ENCODE measurements around the gene ATG4A. TPM values are rescaled to one million over a fixed set of nuclear protein-coding genes. Genes with fewer than 3 reads are reported as not detected.

ATG4A gene
- total RNA-seq, 4 donors from 2014 or later: 9.7 to 13.4 (median 10.3) TPM

DNA sequence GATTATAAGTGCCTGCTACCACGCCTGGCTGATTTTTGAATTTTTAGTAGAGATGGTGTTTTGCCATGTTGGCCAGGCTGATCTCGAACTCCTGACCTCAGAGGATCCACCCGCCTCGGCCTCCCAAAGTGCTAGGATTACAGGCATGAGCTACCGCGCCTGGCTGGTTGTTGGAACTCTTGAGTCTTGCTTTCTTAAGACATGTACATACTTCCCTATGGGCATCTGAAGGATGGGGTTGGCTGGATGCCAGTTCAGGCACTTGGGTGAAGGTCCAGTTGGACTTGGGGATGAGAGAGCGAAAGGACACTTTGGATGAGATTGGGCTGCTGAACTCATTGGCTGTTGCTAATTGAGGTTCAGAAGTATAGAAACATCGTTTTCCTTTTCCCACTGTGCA lies 40.5 kb downstream of the ATG4A start:
- TF ChIP-seq, protein P1, sequence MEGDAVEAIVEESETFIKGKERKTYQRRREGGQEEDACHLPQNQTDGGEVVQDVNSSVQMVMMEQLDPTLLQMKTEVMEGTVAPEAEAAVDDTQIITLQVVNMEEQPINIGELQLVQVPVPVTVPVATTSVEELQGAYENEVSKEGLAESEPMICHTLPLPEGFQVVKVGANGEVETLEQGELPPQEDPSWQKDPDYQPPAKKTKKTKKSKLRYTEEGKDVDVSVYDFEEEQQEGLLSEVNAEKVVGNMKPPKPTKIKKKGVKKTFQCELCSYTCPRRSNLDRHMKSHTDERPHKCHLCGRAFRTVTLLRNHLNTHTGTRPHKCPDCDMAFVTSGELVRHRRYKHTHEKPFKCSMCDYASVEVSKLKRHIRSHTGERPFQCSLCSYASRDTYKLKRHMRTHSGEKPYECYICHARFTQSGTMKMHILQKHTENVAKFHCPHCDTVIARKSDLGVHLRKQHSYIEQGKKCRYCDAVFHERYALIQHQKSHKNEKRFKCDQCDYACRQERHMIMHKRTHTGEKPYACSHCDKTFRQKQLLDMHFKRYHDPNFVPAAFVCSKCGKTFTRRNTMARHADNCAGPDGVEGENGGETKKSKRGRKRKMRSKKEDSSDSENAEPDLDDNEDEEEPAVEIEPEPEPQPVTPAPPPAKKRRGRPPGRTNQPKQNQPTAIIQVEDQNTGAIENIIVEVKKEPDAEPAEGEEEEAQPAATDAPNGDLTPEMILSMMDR (IDR thresholded peaks at IDR 0.05; ENCODE audit: low read depth): no peak

DNA sequence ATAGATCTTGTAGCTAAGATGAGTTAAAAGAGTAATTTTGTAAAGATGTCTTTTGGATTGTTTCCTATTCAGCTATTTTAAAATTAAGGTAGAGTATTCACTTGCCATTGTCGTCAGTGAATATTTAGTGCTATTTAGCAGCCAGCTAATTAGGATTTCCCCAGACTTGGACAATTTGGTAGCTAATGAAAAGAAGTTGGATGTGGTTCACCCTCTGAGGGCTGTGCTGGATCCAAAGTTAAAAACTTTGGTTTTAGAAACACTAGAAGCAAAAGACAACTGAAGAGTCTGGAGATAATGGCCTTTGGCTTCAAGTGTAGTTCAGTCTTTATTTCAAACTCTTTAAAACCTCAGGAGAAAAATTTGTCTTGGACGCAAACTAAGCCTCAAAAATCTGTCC lies 41.3 kb downstream of the ATG4A start:
- TF ChIP-seq, protein P1 (IDR thresholded peaks at IDR 0.05; ENCODE audit: low read depth): no peak

DNA sequence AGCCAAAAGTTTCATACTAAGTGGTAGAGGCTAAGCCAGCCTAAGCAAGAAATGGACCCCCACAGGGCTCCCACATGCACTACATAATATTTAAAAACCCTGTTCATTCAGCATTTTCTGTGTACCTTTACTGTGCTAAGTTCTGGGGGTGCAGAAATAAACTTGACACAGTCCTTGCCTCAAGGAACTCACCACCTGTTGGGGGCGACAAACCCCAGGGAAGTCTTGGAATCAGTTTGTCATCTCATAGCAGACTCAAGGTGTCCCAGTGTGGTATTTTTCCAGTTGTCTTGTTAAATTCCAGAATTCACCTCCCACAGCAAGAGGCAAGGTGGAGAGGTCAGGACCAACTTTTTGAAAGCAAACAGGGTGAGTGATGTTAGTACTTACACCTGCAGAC lies 43.1 kb downstream of the ATG4A start:
- TF ChIP-seq, protein P1 (IDR thresholded peaks at IDR 0.05; ENCODE audit: low read depth): no peak

DNA sequence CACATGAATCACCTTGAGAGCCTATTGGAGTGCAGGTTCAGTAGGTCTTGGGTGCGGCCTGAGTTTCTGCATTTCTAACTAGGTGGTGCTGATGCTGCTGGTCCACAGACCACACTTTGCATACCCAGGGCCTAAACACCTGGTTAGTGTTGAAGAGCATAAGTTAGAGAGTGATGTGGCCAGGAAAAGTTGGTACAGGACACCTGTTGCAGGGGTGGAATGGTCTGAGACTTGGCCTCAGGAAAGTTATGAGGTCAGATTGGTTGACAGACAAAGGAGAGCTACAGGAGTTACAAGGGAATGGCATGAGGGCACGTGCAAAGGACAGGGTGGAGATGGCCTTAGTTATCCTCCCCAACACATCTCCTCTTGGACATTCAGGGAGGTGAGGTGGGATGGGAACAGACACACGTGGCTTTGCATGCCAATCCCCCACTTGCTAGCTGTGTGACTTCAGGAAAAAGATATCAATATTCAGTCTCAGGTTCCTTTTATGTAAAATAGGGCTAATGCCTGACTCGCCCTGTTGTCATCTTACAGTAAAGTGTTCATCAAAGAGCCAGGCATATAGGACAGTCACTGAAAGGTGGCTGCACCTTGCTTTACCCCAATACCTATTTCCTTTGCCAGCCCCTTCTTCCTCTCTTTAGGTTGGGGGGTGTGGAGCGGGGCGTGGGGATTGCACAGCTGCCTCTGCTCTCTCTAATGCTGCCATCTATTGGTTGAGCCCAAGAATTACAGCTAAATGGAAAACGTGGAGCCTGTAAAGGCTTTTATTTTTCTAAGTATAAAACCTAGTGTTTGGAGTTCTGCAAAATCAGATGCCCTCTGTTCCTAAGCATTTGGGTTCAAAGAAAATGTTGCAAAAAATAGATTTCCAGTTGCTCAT lies 47.5 kb downstream of the ATG4A start:
- TF ChIP-seq, protein P1 (IDR thresholded peaks at IDR 0.05; ENCODE audit: low read depth): no peak

DNA sequence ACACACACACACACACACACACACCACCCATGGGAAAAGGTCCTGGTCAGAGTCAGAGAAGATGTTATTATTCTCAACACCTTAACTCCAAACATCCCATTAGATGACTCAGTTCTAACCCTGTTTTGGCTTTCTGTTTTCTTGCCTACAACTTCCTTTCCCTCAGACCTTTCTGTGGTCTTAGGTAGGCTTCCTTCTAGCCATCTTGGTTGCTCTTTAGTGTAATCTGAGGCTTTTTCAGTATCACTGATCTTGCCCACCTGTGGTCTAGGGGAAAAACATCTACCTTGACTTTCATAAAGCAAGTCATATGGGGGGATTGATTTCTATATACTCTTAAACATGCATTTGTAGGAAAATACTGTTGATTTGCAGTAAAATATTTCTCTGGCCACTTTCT lies 56.9 kb downstream of the ATG4A start:
- TF ChIP-seq, protein P1 (IDR thresholded peaks at IDR 0.05; ENCODE audit: low read depth): no peak

DNA sequence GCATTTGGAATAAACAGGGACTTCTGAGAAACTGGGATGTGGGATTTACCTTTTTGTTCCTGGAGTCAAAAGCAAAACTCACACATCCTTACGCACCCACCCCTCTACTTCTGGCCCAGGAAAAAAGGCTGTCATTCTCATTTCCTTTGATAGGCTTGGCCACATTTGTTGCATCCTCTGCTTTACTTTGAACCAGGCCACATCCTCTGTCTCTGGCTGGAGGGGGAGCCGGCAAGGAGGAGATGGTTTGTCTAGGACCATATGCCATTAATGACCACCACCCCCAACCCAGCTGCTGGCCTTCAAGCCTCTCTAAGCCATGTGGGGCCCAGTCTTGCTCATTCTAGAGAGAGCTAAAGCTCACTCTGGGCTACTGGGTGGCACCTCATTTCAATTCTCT lies 64.5 kb downstream of the ATG4A start:
- TF ChIP-seq, protein P1 (IDR thresholded peaks at IDR 0.05; ENCODE audit: low read depth): no peak

DNA sequence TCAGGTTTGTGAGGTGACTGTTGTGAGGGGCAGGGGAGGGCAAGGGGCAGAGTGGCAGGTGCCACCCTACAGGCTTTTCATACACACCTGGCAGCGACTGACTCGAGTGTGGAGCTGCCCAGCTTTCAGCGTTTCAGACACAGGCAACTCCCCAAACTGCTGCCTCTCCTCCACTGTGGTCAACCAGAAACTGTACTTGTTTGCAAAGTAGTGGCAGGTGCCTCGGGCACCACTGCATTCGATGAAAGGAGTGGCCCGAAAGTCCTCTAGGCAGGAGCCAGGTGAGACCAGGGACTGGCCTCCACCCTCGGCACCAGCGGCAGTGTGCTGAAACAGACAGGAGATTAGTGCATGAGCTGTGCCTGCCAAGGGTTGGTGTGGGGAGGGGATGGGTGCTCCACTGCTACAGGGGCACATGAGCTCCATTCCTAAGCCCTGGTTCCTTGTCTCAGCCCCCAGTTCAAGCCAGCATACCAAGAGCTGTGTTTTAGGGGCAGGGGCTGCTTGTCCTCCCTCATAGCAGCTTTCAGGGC lies 65.4 kb downstream of the ATG4A start:
- TF ChIP-seq, protein P1 (IDR thresholded peaks at IDR 0.05; ENCODE audit: low read depth): no peak
